SHP77 (cell line): ENCODE data around the gene ACIN1.
"Not testable (repeated sequence)": the region's sequence is repeated elsewhere in the genome, so short reads cannot be mapped to it uniquely, and the experiment has no call there.

Experiments
- DNase-seq, 2 experiments: peaks; one replicate each; lab custom pipeline; 2025; lab: John Stamatoyannopoulos, UW

ACIN1 gene

GRCh38 chr14:23124337-23124954 is 29.5 kb upstream of the ACIN1 start:
- no peak for DNase-seq

GRCh38 chr14:23123419-23123818 is 28.5 kb upstream of the ACIN1 start:
- peak; percentile 63 to 64 for DNase-seq

- DNase-seq, result no peak
Observed at GRCh38 chr14:23122086-23122485, 27.1 kb upstream of the ACIN1 start.

GRCh38 chr14:23121361-23121771 is 26.4 kb upstream of the ACIN1 start:
- DNase-seq, result peak in 1 of 2 experiments; percentile 29

- peak; percentile 90 to 91 for DNase-seq
Observed at GRCh38 chr14:23120541-23121251, 25.8 kb upstream of the ACIN1 start.

GRCh38 chr14:23119363-23120327 is 24.7 kb upstream of the ACIN1 start:
- DNase-seq, result no peak

GRCh38 chr14:23118506-23119362 is 23.8 kb upstream of the ACIN1 start, which contains the start of gene CEBPE:
CEBPE (minus strand) TSS chr14:23119255; CDS start chr14:23119091, 164 bp downstream.
- no peak for DNase-seq

- no peak for DNase-seq
Observed at GRCh38 chr14:23117371-23118020, 22.6 kb upstream of the ACIN1 start.

- no peak for DNase-seq
Observed at GRCh38 chr14:23115918-23116317, 21.0 kb upstream of the ACIN1 start.

GRCh38 chr14:23115039-23115731 is 20.2 kb upstream of the ACIN1 start:
- DNase-seq, result no peak

- no peak for DNase-seq
Observed at GRCh38 chr14:23114669-23115038, 19.7 kb upstream of the ACIN1 start.

GRCh38 chr14:23114120-23114458 is 19.2 kb upstream of the ACIN1 start:
- DNase-seq, result no peak

GRCh38 chr14:23113431-23114119 is 18.6 kb upstream of the ACIN1 start:
- no peak for DNase-seq

- DNase-seq, result no peak
Observed at GRCh38 chr14:23112359-23113178, 17.6 kb upstream of the ACIN1 start.

GRCh38 chr14:23110579-23111365 is 15.8 kb upstream of the ACIN1 start:
- DNase-seq, result no peak

GRCh38 chr14:23109769-23110168 is 14.8 kb upstream of the ACIN1 start:
- no peak for DNase-seq

- DNase-seq, result not testable (repeated sequence)
Observed at GRCh38 chr14:23108169-23108568, 13.2 kb upstream of the ACIN1 start.

GRCh38 chr14:23107620-23108019 is 12.7 kb upstream of the ACIN1 start:
- DNase-seq, result not testable (repeated sequence)
